ENCODE measurements around the gene C17orf75. TPM values are rescaled to one million over a fixed set of nuclear protein-coding genes. Genes with fewer than 3 reads are reported as not detected.

Gene C17orf75
- total and polyA plus RNA-seq, 2 of the 4 experiments (the other 2 are of a cell fraction), result 11.5 to 16.1 TPM

DNA sequence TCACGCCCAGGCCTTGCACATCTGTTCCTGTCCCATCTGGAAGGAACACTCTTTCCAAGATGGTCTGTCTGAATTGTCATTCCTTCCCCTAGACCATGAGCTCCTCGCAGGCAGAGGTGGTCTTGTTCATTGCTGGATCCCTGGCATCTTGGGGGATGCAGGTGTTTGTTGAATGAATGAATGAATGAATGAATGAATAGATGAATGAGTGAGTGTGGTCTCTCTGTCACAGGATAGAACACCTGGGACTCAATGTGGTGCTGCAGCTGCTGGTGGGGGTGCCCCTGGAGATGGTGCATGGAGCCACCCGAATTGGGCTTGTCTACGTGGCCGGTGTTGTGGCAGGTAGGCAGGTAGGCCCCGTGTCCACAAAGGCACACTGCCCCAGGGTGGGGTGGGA, 44.1 kb downstream of the C17orf75 start:
- no peak overlapping the region for H2BK15ac ChIP-seq (ENCODE audit: low read depth, low read length)
- no peak overlapping the region for H3K4me2 ChIP-seq (ENCODE audit: low read depth, low read length)
- H3K27ac ChIP-seq (ENCODE audit: insufficient read depth, low read length), result no peak overlapping the region
- H3K79me1 ChIP-seq (ENCODE audit: low read depth in 1 of 2, low read length in 2 of 2), result no peaks in the 10 kb centered on the region
- WGBS, 2 experiments (ENCODE audit: extremely low coverage in 2 of 2, insufficient read length in 1 of 2), result no CpG with 5 or more reads among the region's 6 CpGs
- no peak overlapping the region for H3K23ac ChIP-seq (ENCODE audit: low read depth, low read length)
- no peak overlapping the region for H2AFZ ChIP-seq (replicated peaks; ENCODE audit: low read length, poor library complexity)
- no peaks in the 10 kb centered on the region; the same call in 1 of the 2 replicates for H4K20me1 ChIP-seq (ENCODE audit: insufficient read depth, low read length)
- no peaks in the 10 kb centered on the region for H3K9me3 ChIP-seq (ENCODE audit: control insufficient read depth, insufficient read depth, low read length)
- no peaks in the 10 kb centered on the region for H3K4me1 ChIP-seq (ENCODE audit: control insufficient read depth, insufficient read depth, low read length)
- no peak overlapping the region for H2BK120ac ChIP-seq (ENCODE audit: low read depth, low read length)
- no peak overlapping the region for H2BK5ac ChIP-seq (ENCODE audit: low read depth, low read length, poor library complexity, severe bottlenecking)
- H4K5ac ChIP-seq (ENCODE audit: low read depth, low read length), result no peak overlapping the region
- H3K4ac ChIP-seq (ENCODE audit: low read depth, low read length), result no peak overlapping the region
- intact Hi-C loops (cut with micrococcal nuclease), result no loop called here
- H4K91ac ChIP-seq (ENCODE audit: insufficient read depth, low read depth, low read length), result no peak overlapping the region
- no peak overlapping the region for H2AK5ac ChIP-seq (ENCODE audit: low read depth, low read length)
- H2AK9ac ChIP-seq (replicated peaks; ENCODE audit: low read depth, low read length, poor library complexity), result no peak overlapping the region
- ATAC-seq (ENCODE audit: low read depth), result no peak
- dilution Hi-C loops (cut with HindIII; ENCODE audit: low sequenced_read_pairs, unreplicated experiment), result no loop called here
- H3K36me3 ChIP-seq (ENCODE audit: control insufficient read depth, insufficient read depth, low read length), result no peaks in the 10 kb centered on the region
- no TSS peak for BruUV-seq (replicated peaks)
- CTCF ChIA-PET, result no interaction called here
- no peak overlapping the region for H3K18ac ChIP-seq (ENCODE audit: low read depth, low read length)
- H3K9ac ChIP-seq (ENCODE audit: low read depth, low read length), result no peak overlapping the region
- no peak overlapping the region for H3K56ac ChIP-seq (ENCODE audit: extremely low read depth, insufficient read depth, low read length)
- no peak overlapping the region for H3K14ac ChIP-seq (replicated peaks; ENCODE audit: low read depth, low read length)
- H2BK20ac ChIP-seq (ENCODE audit: low read depth, low read length), result no peak overlapping the region
- POLR2A ChIA-PET (ENCODE audit: unreplicated experiment), result no interaction called here
- no peak for DNase-seq
- no peak overlapping the region for H3K4me3 ChIP-seq (ENCODE audit: insufficient read depth, low read depth, low read length)
- TF ChIP-seq FOS (IDR thresholded peaks at IDR 0.05; ENCODE audit: low read depth, low read length), result no peak
- in situ Hi-C loops (cut with MboI; ENCODE audit: low sequenced_read_pairs), result no loop called here
- H4K8ac ChIP-seq (ENCODE audit: low read depth in 2 of 2, low read length in 2 of 2), result no peak overlapping the region
- peaks cover 3% of the 10 kb centered on the region; the same call in 1 of the 2 replicates for H3K9me1 ChIP-seq (ENCODE audit: insufficient read depth, low read length)
- peaks cover 28% of the 10 kb centered on the region for H3K27me3 ChIP-seq (ENCODE audit: control insufficient read depth, insufficient read depth, low read length)
